Testis (tissue), 2 donors: ENCODE results near the gene CDCA8.

Source experiments
- POLR2A ChIP-seq: fragments of 450-650 bp; IDR thresholded peaks from one replicate; pipeline ENCODE4 v1.6.1; 2017; ENCODE audit warnings: antibody characterized with exemption, mild to moderate bottlenecking, moderate library complexity
- TF ChIP-seq, protein P1 (sequence below), 3 experiments: fragments of 450-650 bp in 2 of 3; fragments of 200-600 bp in 1 of 3; sonication (generic) in 1 of 3; IDR thresholded peaks; one replicate each; pipeline ENCODE4 v1.5.1; 2016 to 2019; ENCODE audit warnings: antibody characterized with exemption in 3 of 3, mild to moderate bottlenecking in 2 of 3, moderate library complexity in 1 of 3

DNA sequence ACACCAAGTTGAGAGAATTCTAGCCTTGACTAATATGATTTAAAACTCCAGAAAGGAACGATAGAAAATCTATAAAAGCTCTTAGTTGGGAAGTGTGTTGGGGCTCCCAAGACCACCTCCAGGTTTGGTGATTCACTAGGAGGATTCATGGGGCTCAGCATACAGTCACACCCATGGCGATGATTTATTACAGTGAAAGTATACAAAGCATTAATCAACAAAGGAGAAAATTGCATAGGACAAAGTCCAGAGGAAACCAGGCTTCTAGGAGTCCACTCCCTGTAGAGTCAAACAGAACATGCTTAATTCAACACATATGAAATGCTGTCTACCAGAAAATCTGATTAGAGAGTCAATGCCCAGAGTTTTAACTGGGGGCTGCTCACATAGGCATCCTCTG is 4.8 kb downstream of the CDCA8 start:
- TF ChIP-seq, protein P1, sequence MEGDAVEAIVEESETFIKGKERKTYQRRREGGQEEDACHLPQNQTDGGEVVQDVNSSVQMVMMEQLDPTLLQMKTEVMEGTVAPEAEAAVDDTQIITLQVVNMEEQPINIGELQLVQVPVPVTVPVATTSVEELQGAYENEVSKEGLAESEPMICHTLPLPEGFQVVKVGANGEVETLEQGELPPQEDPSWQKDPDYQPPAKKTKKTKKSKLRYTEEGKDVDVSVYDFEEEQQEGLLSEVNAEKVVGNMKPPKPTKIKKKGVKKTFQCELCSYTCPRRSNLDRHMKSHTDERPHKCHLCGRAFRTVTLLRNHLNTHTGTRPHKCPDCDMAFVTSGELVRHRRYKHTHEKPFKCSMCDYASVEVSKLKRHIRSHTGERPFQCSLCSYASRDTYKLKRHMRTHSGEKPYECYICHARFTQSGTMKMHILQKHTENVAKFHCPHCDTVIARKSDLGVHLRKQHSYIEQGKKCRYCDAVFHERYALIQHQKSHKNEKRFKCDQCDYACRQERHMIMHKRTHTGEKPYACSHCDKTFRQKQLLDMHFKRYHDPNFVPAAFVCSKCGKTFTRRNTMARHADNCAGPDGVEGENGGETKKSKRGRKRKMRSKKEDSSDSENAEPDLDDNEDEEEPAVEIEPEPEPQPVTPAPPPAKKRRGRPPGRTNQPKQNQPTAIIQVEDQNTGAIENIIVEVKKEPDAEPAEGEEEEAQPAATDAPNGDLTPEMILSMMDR (IDR thresholded peaks at IDR 0.05) = no peak
- TF ChIP-seq POLR2A = no peak
